Subcutaneous adipose tissue (tissue), 4 donors: ENCODE data around the gene ACAN. TPM values are rescaled to one million over a fixed set of nuclear protein-coding genes. Genes with fewer than 3 reads are reported as not detected.

Experiments
- total RNA-seq, 4 donors: library from RNA; depleted of rRNA; stranded (reverse); fragments of >200 nt; gene quantifications; one replicate each; pipeline ENCODE4 v1.1.0, GENCODE V29; 2016
- TF ChIP-seq, protein P1 (sequence below): fragments of 450-650 bp; IDR thresholded peaks from one replicate; pipeline ENCODE4 v1.5.1; 2016; ENCODE audit warnings: low read depth, mild to moderate bottlenecking, control low read depth, antibody characterized with exemption, moderate library complexity

The ACAN gene
- total RNA-seq, 4 donors from 2014 or later, result not detected

DNA sequence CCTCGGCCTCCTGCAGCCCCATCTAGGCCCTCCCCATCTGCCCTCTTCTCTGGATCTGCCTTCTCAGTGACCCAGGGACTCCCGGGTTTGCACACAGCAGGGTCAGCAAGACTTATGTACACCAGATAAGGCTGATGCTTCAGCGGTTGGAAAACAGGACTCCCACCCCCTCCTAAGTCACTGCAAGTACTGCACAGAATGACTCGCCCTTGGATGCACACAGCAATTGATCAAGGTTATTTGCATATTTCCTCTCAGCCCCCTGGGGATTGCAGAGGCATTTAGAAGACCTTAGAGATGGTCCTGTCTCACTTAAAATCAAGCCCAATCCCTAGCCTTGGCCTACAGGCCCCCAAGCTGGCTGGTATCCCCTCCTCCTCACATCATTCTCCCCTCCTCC is 8.9 kb downstream of the ACAN start:
- TF ChIP-seq, protein P1, sequence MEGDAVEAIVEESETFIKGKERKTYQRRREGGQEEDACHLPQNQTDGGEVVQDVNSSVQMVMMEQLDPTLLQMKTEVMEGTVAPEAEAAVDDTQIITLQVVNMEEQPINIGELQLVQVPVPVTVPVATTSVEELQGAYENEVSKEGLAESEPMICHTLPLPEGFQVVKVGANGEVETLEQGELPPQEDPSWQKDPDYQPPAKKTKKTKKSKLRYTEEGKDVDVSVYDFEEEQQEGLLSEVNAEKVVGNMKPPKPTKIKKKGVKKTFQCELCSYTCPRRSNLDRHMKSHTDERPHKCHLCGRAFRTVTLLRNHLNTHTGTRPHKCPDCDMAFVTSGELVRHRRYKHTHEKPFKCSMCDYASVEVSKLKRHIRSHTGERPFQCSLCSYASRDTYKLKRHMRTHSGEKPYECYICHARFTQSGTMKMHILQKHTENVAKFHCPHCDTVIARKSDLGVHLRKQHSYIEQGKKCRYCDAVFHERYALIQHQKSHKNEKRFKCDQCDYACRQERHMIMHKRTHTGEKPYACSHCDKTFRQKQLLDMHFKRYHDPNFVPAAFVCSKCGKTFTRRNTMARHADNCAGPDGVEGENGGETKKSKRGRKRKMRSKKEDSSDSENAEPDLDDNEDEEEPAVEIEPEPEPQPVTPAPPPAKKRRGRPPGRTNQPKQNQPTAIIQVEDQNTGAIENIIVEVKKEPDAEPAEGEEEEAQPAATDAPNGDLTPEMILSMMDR, result no peak

DNA sequence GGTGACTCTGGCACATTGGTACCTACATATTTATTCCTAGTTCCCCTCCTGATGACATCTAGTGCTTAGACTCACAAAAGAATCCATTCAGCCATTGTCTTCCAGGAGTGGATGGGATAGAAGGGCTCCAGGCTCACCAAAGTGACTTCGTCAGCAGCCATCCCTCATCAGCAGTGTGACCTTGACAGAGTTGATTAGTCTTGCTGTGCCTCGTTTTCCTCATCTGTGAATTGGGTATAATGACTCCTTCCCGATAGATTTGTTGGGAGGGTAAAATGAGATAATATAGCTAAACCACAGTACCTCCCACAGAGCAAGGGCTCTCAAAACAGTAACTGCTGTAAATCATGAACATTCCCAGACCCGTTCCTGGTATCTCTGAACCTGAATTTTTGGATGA is 10.7 kb downstream of the ACAN start:
- TF ChIP-seq, protein P1, result no peak

DNA sequence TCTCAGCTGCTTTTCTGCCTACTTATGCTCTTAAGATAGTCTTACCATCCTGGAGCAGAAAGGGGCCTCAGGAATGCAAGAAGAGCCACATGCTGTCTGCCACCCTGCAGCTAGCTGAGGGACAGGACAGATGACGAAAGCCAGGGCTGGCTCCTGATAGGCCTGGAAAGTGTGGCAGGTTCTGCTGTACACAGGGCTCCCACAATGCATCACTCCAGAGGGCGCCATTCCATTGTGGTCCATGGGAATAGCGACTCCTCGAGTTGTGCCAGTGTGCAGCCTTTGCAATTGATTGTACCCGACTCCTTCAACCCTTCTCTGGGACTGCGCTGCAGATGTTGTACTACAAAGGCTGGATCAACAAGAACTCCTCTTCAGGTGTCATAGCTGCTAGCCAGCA is 11.2 kb downstream of the ACAN start:
- TF ChIP-seq, protein P1, result no peak

DNA sequence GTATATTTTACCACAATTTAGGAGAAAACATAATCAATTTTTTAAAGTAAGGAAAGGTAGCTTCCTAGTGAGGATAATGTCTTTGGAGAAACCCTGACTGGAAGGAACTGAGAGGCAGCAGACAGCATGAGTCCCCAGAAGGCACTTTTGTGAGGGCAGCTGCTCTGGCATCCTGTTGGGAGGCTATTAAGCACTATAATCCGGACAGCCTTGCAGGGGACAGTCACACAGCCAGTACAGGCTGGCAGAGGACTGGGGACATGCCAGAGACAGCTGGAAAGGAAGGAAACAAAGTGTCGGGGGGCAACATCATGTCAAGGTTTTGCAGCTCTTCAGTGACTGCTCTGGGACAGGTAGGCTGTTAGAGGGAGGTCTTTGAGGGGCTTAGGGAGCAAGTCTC is 15.7 kb downstream of the ACAN start:
- TF ChIP-seq, protein P1, result no peak

DNA sequence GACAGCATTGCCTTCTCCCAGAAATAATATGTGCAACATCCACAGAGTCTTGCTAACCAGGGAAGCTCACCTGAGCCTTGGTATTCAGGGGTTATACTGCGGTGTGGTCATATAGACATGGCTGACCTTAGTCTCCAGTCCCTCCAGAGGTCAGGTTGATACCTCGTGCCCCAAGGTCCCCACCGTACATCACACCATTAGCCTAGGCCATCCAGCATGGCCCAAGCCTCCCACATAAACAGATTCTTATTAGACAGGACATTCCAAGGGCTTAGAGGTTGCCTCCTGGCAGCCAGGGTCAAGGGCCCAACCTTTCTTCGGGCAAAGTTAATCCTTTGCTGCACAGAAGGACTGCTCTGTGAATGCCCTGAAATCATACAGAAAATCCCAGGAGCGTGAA is 18.8 kb downstream of the ACAN start:
- TF ChIP-seq, protein P1, result no peak

DNA sequence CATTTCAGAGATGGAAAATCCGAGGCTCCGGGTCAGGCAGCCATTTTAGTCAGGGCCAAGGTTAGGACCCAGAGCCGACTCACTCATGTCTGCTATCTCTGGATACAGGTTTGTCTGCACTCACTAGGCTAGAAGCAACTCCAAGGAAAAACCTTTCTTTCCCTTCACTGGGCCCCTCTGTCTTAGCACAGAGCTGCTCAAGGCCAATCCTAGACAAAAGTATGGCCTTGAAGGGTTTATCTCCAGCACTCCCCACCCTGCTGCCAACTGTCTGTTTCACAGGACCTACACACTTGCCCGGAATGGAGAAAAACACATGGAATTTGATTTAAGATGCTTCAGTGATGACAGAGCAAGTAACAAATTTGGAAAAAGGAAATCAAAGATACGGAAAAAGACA is 25.6 kb downstream of the ACAN start:
- TF ChIP-seq, protein P1, result no peak

DNA sequence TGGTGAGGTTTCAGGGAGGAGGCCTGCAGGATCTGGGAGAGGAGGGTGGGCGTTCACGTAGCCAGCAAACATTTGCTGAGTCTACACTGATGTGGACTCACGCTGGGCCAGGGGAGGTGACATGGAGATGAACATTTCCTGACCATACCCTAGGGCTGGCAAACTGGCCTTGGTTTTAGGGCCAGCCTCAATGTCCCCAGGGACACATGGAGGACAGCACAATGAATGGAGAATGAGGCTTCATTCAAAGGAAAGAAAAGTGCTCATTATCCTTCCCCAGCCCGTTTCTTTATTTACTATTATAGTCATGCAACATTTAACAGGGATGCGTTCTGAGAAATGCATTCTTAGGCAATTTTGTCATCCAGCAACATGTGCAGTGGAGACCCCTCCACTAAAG is 26.8 kb downstream of the ACAN start:
- TF ChIP-seq, protein P1, result no peak
